ENCODE results near the gene PTPRN2.

DNA sequence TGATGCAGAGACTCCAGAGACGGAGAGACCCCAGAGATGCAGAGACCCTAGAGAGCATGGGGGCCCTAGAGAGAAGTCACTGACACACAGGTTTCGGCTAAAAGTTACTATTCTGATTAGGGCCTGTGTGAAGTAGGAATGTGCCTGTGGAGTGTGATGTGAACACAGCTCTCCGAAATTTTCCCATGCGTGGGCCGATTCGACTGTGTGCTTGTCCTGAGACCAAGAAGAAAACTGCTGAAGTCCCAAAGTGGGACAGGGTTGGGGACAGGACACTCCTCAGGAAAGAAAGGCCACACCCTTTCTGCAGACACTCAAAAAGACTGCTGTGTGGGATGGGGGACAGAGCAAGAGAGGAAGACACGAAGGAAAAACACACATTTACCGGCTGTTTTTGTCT is 533.5 kb downstream of the PTPRN2 start:
- TF ChIP-seq, protein P1, sequence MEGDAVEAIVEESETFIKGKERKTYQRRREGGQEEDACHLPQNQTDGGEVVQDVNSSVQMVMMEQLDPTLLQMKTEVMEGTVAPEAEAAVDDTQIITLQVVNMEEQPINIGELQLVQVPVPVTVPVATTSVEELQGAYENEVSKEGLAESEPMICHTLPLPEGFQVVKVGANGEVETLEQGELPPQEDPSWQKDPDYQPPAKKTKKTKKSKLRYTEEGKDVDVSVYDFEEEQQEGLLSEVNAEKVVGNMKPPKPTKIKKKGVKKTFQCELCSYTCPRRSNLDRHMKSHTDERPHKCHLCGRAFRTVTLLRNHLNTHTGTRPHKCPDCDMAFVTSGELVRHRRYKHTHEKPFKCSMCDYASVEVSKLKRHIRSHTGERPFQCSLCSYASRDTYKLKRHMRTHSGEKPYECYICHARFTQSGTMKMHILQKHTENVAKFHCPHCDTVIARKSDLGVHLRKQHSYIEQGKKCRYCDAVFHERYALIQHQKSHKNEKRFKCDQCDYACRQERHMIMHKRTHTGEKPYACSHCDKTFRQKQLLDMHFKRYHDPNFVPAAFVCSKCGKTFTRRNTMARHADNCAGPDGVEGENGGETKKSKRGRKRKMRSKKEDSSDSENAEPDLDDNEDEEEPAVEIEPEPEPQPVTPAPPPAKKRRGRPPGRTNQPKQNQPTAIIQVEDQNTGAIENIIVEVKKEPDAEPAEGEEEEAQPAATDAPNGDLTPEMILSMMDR (IDR thresholded peaks at IDR 0.05; ENCODE audit: control extremely low read depth in 1 of 3, insufficient read depth in 1 of 3, low read depth in 1 of 3, low read length in 3 of 3), result no peak
- TF ChIP-seq JUND (IDR thresholded peaks at IDR 0.05; ENCODE audit: low read length) (no peak), EP300 (IDR thresholded peaks at IDR 0.05; ENCODE audit: borderline replicate concordance in 1 of 2, low read depth in 2 of 2, low read length in 2 of 2) (no peak), POLR2A (IDR thresholded peaks at IDR 0.05; ENCODE audit: control extremely low read depth in 1 of 2, low read depth in 2 of 2, low read length in 2 of 2) (no peak), SIRT6 (IDR thresholded peaks at IDR 0.05; ENCODE audit: low read length) (no peak), EZH2 (IDR thresholded peaks at IDR 0.05; ENCODE audit: low read depth, low read length, severe bottlenecking) (no peak)

All from H1 (cell line).